Activated naive CD8-positive, alpha-beta T cell treated with anti-CD3 and anti-CD28 coated beads, Interleukin-2, amount 50 U/mL, for 24 hours (primary cell): ENCODE measurements around the gene KCNMB2.
"Not testable (repeated sequence)": the region's sequence is repeated elsewhere in the genome, so short reads cannot be mapped to it uniquely, and the experiment has no call there.

Experiments
- ATAC-seq: fragments of 150-1000 bp; cut with Tn5 transposase; one replicate; pipeline ENCODE4 v1.10.0; 2021
- DNase-seq: peaks from one replicate; pipeline ENCODE4 v3.0.0; 2021
- H3K27ac Mint-ChIP-seq: one replicate; pipeline ENCODE4 v1.8.0; 2021; ENCODE audit warnings: mild to moderate bottlenecking, mixed read lengths
- H3K27me3 Mint-ChIP-seq: one replicate; pipeline ENCODE4 v1.8.0; 2021; ENCODE audit warnings: mixed read lengths
- H3K36me3 Mint-ChIP-seq: one replicate; pipeline ENCODE4 v1.8.0; 2021; ENCODE audit warnings: low read depth, mixed read lengths
- H3K4me1 Mint-ChIP-seq: one replicate; pipeline ENCODE4 v1.8.0; 2021; ENCODE audit warnings: mixed read lengths
- H3K4me3 Mint-ChIP-seq: one replicate; pipeline ENCODE4 v1.8.0; 2021; ENCODE audit warnings: mild to moderate bottlenecking, moderate library complexity, mixed read lengths
- H3K9me3 Mint-ChIP-seq: one replicate; pipeline ENCODE4 v1.8.0; 2021; ENCODE audit warnings: mixed read lengths

KCNMB2 gene

GRCh38 chr3:178745861-178746655 is 209.8 kb downstream of the KCNMB2 start:
- H3K36me3 Mint-ChIP-seq, ATAC-seq, H3K4me1 Mint-ChIP-seq, H3K27ac Mint-ChIP-seq, H3K27me3 Mint-ChIP-seq, H3K4me3 Mint-ChIP-seq, H3K9me3 Mint-ChIP-seq, DNase-seq: not testable (repeated sequence)

DNA sequence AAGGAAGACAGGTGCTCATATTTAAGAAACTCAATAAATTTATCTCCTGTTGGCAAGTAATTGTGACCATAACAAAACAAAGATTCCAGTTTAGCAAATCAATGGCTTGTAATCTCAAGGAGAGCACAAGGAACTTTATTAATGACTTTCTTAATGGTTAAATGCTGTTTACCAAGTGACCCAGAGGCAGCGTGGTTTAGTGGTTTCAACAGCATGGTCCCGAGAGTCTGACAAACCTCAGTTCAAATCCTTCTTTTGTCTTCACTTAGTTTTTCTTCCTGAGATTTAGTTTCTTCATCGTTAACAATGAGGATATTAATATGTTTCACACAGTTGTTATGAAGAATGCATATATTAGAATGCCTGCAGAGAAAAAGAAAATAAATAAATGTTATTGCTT is 212.6 kb downstream of the KCNMB2 start:
- ATAC-seq (no peak), DNase-seq (no peak)
- H3K27ac Mint-ChIP-seq: no peak overlapping the region
- H3K4me1 Mint-ChIP-seq: no peaks in the 10 kb centered on the region
- no peak overlapping the region for H3K4me3 Mint-ChIP-seq
- no peaks in the 10 kb centered on the region for H3K27me3 Mint-ChIP-seq
- no peaks in the 10 kb centered on the region for H3K36me3 Mint-ChIP-seq
- H3K9me3 Mint-ChIP-seq: peaks cover 7% of the 10 kb centered on the region

DNA sequence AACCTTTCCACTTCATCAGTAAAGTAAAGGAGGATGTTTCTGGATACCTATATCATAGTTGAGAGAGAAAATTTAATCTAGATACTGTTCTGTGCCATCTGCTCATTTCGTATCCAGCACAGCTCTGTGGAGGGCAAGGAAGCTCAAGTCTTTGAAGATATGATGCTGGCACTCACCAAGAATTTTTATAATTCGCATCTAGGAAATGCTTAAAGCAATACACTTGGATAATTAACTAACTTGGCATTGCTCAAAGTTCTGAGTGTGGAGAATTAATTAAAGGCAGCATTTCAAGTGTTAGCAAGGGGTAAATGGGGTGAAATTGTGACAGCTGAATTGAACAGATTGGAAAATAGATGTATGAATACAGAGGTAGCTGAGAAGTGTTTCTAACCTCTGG is 213.2 kb downstream of the KCNMB2 start:
- Mint-ChIP-seq H3K27ac (no peak overlapping the region), H3K36me3 (no peaks in the 10 kb centered on the region), H3K4me1 (no peaks in the 10 kb centered on the region), H3K27me3 (no peaks in the 10 kb centered on the region), H3K4me3 (no peak overlapping the region), H3K9me3 (peaks cover 7% of the 10 kb centered on the region)
- ATAC-seq: no peak
- no peak for DNase-seq

DNA sequence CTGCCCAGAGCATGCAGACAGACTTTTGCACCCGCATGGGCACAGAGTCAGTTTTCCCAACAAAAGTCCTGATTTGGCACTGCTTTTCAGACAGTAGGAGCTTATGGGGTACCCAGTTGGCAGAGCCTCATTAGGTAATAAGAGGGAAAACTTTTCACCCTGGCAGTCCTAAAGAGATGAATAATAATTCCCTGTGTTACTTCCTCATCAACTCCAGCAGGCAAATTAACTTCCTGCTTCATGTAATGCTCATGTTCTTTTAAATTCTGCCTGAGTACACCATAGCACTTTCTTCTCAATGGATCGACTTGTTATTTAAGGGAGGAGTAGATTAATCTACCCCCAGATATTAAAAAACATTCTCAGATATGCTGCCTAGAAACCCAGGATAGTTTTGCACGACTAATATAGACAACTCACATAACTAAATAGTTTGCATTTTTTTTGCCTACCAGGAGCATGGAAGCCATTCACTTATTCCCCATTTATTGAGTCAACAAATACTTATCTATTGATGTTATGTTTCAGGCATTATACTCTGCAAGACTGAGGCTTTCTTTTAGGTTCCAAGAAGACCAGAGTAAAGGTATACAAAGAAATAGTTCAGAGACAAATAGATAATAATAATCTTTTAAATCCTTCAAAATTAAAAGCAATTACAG is 214.5 kb downstream of the KCNMB2 start:
- H3K4me3 Mint-ChIP-seq: no peak overlapping the region
- no peaks in the 10 kb centered on the region for H3K4me1 Mint-ChIP-seq
- H3K27ac Mint-ChIP-seq: no peak overlapping the region
- no peaks in the 10 kb centered on the region for H3K36me3 Mint-ChIP-seq
- peaks cover 7% of the 10 kb centered on the region for H3K9me3 Mint-ChIP-seq
- H3K27me3 Mint-ChIP-seq: no peaks in the 10 kb centered on the region
- no peak for DNase-seq
- ATAC-seq: no peak

DNA sequence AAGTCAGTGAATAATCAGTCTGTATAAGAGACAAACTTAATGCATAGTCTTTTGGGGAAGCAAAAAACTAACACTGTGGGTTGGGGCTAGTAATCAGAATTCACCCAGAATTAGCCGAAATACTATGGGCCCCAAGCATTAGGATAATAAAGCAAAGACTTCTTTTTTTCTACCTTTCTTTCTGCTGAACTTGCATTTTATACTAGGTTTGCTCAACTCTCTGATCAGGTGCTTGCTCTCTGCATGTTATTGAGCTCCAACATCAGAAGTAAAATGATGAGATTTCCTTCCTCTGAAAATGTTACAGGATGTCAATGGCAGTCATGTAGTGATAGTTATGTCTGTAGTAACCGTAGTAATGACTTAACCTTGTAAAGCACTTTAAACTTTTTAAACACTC is 216.6 kb downstream of the KCNMB2 start:
- Mint-ChIP-seq H3K4me1 (no peaks in the 10 kb centered on the region), H3K27ac (no peak overlapping the region), H3K4me3 (no peak overlapping the region), H3K36me3 (no peaks in the 10 kb centered on the region), H3K9me3 (no peaks in the 10 kb centered on the region), H3K27me3 (no peaks in the 10 kb centered on the region)
- DNase-seq: no peak
- no peak for ATAC-seq

GRCh38 chr3:178754852-178755510 is 218.7 kb downstream of the KCNMB2 start:
- Mint-ChIP-seq H3K36me3 (no peaks in the 10 kb centered on the region), H3K4me1 (no peaks in the 10 kb centered on the region), H3K4me3 (no peak overlapping the region), H3K9me3 (no peaks in the 10 kb centered on the region), H3K27me3 (no peaks in the 10 kb centered on the region), H3K27ac (no peak overlapping the region)
- DNase-seq (no peak), ATAC-seq (no peak)

DNA sequence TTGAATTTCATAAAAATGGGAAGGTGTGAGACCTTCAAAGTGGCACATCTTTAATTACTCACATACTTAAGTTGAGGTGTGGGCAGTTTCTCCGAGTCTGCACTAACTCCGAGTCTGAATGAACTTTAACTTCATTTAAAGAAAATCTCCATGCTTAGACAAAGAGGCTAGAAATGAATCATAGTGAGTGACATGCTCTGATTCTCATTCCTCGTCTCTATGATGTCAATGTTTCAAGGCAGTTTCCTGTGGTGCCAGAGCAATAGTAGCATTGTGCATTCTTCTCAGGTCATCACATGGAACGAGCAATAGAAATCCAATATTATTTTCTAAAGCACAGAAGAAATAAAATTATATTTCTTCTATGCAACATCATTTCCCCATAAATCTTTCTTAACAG is 224.8 kb downstream of the KCNMB2 start:
- Mint-ChIP-seq H3K27me3 (peaks cover 2% of the 10 kb centered on the region), H3K27ac (no peak overlapping the region), H3K4me3 (no peak overlapping the region), H3K9me3 (no peaks in the 10 kb centered on the region), H3K36me3 (no peaks in the 10 kb centered on the region), H3K4me1 (no peaks in the 10 kb centered on the region)
- DNase-seq: no peak
- no peak for ATAC-seq

GRCh38 chr3:178761461-178761860 is 225.2 kb downstream of the KCNMB2 start:
- no peak overlapping the region for H3K4me3 Mint-ChIP-seq
- no peaks in the 10 kb centered on the region for H3K9me3 Mint-ChIP-seq
- DNase-seq: no peak
- H3K4me1 Mint-ChIP-seq: no peaks in the 10 kb centered on the region
- no peak overlapping the region for H3K27ac Mint-ChIP-seq
- ATAC-seq: no peak
- H3K27me3 Mint-ChIP-seq: peaks cover 2% of the 10 kb centered on the region
- H3K36me3 Mint-ChIP-seq: no peaks in the 10 kb centered on the region

- no peak overlapping the region for H3K27ac Mint-ChIP-seq
- no peaks in the 10 kb centered on the region for H3K36me3 Mint-ChIP-seq
- no peak overlapping the region for H3K4me3 Mint-ChIP-seq
- no peak for DNase-seq
- ATAC-seq: no peak
- H3K27me3 Mint-ChIP-seq: peaks cover 2% of the 10 kb centered on the region
- no peaks in the 10 kb centered on the region for H3K4me1 Mint-ChIP-seq
- no peaks in the 10 kb centered on the region for H3K9me3 Mint-ChIP-seq
Observed at GRCh38 chr3:178762385-178762784, 226.1 kb downstream of the KCNMB2 start.

GRCh38 chr3:178765472-178765871 is 229.2 kb downstream of the KCNMB2 start:
- H3K4me1 Mint-ChIP-seq: no peaks in the 10 kb centered on the region

GRCh38 chr3:178767581-178767980 is 231.3 kb downstream of the KCNMB2 start:
- peaks cover 6% of the 10 kb centered on the region for H3K9me3 Mint-ChIP-seq
- H3K4me3 Mint-ChIP-seq: no peak overlapping the region
- no peak for ATAC-seq
- no peak overlapping the region for H3K27ac Mint-ChIP-seq
- H3K4me1 Mint-ChIP-seq: no peaks in the 10 kb centered on the region
- peaks cover 2% of the 10 kb centered on the region for H3K27me3 Mint-ChIP-seq
- H3K36me3 Mint-ChIP-seq: no peaks in the 10 kb centered on the region
- no peak for DNase-seq

More at GRCh38 chr3:178765472-178765871, 229.2 kb downstream of the KCNMB2 start:
- Mint-ChIP-seq H3K36me3 (no peaks in the 10 kb centered on the region), H3K4me3 (no peak overlapping the region), H3K27me3 (peaks cover 2% of the 10 kb centered on the region), H3K9me3 (no peaks in the 10 kb centered on the region), H3K27ac (no peak overlapping the region)
- ATAC-seq (no peak), DNase-seq (no peak)

GRCh38 chr3:178768072-178768864 is 232.0 kb downstream of the KCNMB2 start:
- H3K4me1 Mint-ChIP-seq: no peaks in the 10 kb centered on the region
- H3K9me3 Mint-ChIP-seq: peaks cover 7% of the 10 kb centered on the region
- H3K4me3 Mint-ChIP-seq: no peak overlapping the region
- peaks cover 2% of the 10 kb centered on the region for H3K27me3 Mint-ChIP-seq
- ATAC-seq: no peak
- no peak overlapping the region for H3K27ac Mint-ChIP-seq
- no peak for DNase-seq
- H3K36me3 Mint-ChIP-seq: no peaks in the 10 kb centered on the region

- Mint-ChIP-seq H3K4me3 (no peak overlapping the region), H3K9me3 (peaks cover 11% of the 10 kb centered on the region), H3K27ac (no peak overlapping the region), H3K4me1 (no peaks in the 10 kb centered on the region), H3K36me3 (no peaks in the 10 kb centered on the region), H3K27me3 (no peaks in the 10 kb centered on the region)
- no peak for DNase-seq
- ATAC-seq: no peak
Observed at GRCh38 chr3:178771511-178771910, 235.3 kb downstream of the KCNMB2 start.

- H3K4me3 Mint-ChIP-seq: no peak overlapping the region
- H3K27ac Mint-ChIP-seq: no peak overlapping the region
- no peaks in the 10 kb centered on the region for H3K4me1 Mint-ChIP-seq
- H3K9me3 Mint-ChIP-seq: peaks cover 11% of the 10 kb centered on the region
- DNase-seq (no peak), ATAC-seq (no peak)
- no peaks in the 10 kb centered on the region for H3K36me3 Mint-ChIP-seq
- H3K27me3 Mint-ChIP-seq: no peaks in the 10 kb centered on the region
Observed at GRCh38 chr3:178772746-178773145, 236.5 kb downstream of the KCNMB2 start.
